ENCODE measurements around the gene YTHDC1. TPM values are rescaled to one million over a fixed set of nuclear protein-coding genes. Genes with fewer than 3 reads are reported as not detected.

YTHDC1 gene
- total and polyA plus RNA-seq, 2 of the 4 experiments (the other 2 are of a cell fraction) = 31.9 to 32.7 TPM

DNA sequence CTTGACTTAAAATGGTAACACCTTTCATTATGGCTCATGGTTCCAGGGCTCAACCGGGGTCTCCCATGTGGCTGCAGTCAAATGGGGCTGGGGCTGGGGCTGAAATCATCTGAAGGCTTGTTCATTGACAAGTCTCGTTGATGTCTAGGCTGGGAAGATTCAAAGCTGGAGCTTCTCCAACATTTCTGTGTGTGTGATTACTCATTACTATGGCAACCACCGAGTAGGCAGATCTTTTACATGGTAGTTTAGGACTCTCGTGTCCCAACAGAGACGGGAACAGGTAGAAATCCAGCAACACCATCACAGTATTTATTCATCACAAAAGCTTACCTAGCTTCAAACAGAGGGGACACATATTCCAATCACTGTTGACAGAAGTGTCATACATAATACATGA is 7.8 kb downstream of the YTHDC1 start:
- ATAC-seq (ENCODE audit: low read depth) (peak; percentile 36), DNase-seq (peak; percentile 73)
- Histone ChIP-seq H3K56ac (ENCODE audit: extremely low read depth, insufficient read depth, low read length) (no peak overlapping the region), H4K8ac (ENCODE audit: low read depth in 2 of 2, low read length in 2 of 2) (no peak overlapping the region), H2BK120ac (ENCODE audit: low read depth, low read length) (no peak overlapping the region), H3K14ac (replicated peaks; ENCODE audit: low read depth, low read length) (no peak overlapping the region), H3K4me3 (ENCODE audit: insufficient read depth, low read depth, low read length) (no peak overlapping the region), H3K18ac (ENCODE audit: low read depth, low read length) (no peak overlapping the region), H3K27me3 (ENCODE audit: control insufficient read depth, insufficient read depth, low read length) (no peaks in the 10 kb centered on the region), H2AK9ac (replicated peaks; ENCODE audit: low read depth, low read length, poor library complexity) (no peak overlapping the region), H2BK15ac (ENCODE audit: low read depth, low read length) (no peak overlapping the region), H3K4ac (ENCODE audit: low read depth, low read length) (no peak overlapping the region), H3K4me2 (ENCODE audit: low read depth, low read length) (peak overlapping the region; percentile 55; the same call in 1 of the 2 replicates), H3K27ac (ENCODE audit: insufficient read depth, low read length) (no peak overlapping the region), H4K5ac (ENCODE audit: low read depth, low read length) (no peak overlapping the region), H3K9me3 (ENCODE audit: control insufficient read depth, insufficient read depth, low read length) (no peaks in the 10 kb centered on the region), H2AK5ac (ENCODE audit: low read depth, low read length) (no peak overlapping the region), H2BK5ac (ENCODE audit: low read depth, low read length, poor library complexity, severe bottlenecking) (no peak overlapping the region), H3K9me1 (ENCODE audit: insufficient read depth, low read length) (peaks cover 8% of the 10 kb centered on the region), H2BK20ac (ENCODE audit: low read depth, low read length) (no peak overlapping the region), H3K9ac (ENCODE audit: low read depth, low read length) (no peak overlapping the region), H4K91ac (ENCODE audit: insufficient read depth, low read depth, low read length) (no peak overlapping the region), H3K23ac (ENCODE audit: low read depth, low read length) (no peak overlapping the region), H3K36me3 (ENCODE audit: control insufficient read depth, insufficient read depth, low read length) (peaks cover 3% of the 10 kb centered on the region), H3K4me1 (ENCODE audit: control insufficient read depth, insufficient read depth, low read length) (peaks cover 9% of the 10 kb centered on the region), H4K20me1 (ENCODE audit: insufficient read depth, low read length) (peaks cover 75% of the 10 kb centered on the region), H3K79me1 (ENCODE audit: low read depth in 1 of 2, low read length in 2 of 2) (peaks cover 2 to 36% of the 10 kb centered on the region in 2 experiments; a peak in 3 of 4 replicates), H2AFZ (replicated peaks; ENCODE audit: low read length, poor library complexity) (no peak overlapping the region)
- CTCF ChIA-PET = interaction anchor here (1.9 kb wide), 1 partner anchor 34 kb away, joined by 4 read pairs; no protein-coding TSS in a partner anchor
- TF ChIP-seq NFE2L2 (IDR thresholded peaks at IDR 0.05; ENCODE audit: low read depth, low read length) = no peak
- TF ChIP-seq MXI1 (IDR thresholded peaks at IDR 0.05; ENCODE audit: borderline replicate concordance, low read depth, low read length) = no peak
- no peak for TF ChIP-seq MAFK (IDR thresholded peaks at IDR 0.05; ENCODE audit: low read depth, low read length)
- TF ChIP-seq SMC3 (IDR thresholded peaks at IDR 0.05; ENCODE audit: low read depth, low read length) = no peak
- no peak for TF ChIP-seq CHD1 (IDR thresholded peaks at IDR 0.05; ENCODE audit: low read depth, low read length)
- no peak for TF ChIP-seq POLR2A (IDR thresholded peaks at IDR 0.05; ENCODE audit: low read depth, low read length)
- no peak for TF ChIP-seq RAD21 (IDR thresholded peaks at IDR 0.05; ENCODE audit: low read length)
- no peak for TF ChIP-seq CEBPB (IDR thresholded peaks at IDR 0.05; ENCODE audit: low read depth, low read length)
- TF ChIP-seq, protein P1, sequence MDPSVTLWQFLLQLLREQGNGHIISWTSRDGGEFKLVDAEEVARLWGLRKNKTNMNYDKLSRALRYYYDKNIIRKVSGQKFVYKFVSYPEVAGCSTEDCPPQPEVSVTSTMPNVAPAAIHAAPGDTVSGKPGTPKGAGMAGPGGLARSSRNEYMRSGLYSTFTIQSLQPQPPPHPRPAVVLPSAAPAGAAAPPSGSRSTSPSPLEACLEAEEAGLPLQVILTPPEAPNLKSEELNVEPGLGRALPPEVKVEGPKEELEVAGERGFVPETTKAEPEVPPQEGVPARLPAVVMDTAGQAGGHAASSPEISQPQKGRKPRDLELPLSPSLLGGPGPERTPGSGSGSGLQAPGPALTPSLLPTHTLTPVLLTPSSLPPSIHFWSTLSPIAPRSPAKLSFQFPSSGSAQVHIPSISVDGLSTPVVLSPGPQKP (IDR thresholded peaks at IDR 0.05; ENCODE audit: borderline replicate concordance, low read depth, low read length) = no peak
- TF ChIP-seq, protein P2, sequence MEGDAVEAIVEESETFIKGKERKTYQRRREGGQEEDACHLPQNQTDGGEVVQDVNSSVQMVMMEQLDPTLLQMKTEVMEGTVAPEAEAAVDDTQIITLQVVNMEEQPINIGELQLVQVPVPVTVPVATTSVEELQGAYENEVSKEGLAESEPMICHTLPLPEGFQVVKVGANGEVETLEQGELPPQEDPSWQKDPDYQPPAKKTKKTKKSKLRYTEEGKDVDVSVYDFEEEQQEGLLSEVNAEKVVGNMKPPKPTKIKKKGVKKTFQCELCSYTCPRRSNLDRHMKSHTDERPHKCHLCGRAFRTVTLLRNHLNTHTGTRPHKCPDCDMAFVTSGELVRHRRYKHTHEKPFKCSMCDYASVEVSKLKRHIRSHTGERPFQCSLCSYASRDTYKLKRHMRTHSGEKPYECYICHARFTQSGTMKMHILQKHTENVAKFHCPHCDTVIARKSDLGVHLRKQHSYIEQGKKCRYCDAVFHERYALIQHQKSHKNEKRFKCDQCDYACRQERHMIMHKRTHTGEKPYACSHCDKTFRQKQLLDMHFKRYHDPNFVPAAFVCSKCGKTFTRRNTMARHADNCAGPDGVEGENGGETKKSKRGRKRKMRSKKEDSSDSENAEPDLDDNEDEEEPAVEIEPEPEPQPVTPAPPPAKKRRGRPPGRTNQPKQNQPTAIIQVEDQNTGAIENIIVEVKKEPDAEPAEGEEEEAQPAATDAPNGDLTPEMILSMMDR (conservative IDR thresholded peaks at IDR 0.05; ENCODE audit: low read depth, low read length) = no peak
- TF ChIP-seq, protein P3, sequence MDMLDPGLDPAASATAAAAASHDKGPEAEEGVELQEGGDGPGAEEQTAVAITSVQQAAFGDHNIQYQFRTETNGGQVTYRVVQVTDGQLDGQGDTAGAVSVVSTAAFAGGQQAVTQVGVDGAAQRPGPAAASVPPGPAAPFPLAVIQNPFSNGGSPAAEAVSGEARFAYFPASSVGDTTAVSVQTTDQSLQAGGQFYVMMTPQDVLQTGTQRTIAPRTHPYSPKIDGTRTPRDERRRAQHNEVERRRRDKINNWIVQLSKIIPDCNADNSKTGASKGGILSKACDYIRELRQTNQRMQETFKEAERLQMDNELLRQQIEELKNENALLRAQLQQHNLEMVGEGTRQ (IDR thresholded peaks at IDR 0.05; ENCODE audit: low read depth, low read length) = no peak
- no peak for TF ChIP-seq MAZ (IDR thresholded peaks at IDR 0.05; ENCODE audit: borderline replicate concordance, low read depth, low read length)
- TF ChIP-seq RFX5 (IDR thresholded peaks at IDR 0.05; ENCODE audit: low read depth, low read length) = no peak
- no peak for TF ChIP-seq BHLHE40 (IDR thresholded peaks at IDR 0.05; ENCODE audit: low read depth, low read length)
- no peak for TF ChIP-seq RCOR1 (IDR thresholded peaks at IDR 0.05; ENCODE audit: insufficient replicate concordance, low read length)
- no peak for TF ChIP-seq FOS (IDR thresholded peaks at IDR 0.05; ENCODE audit: low read depth, low read length)
- in situ Hi-C loops (cut with MboI; ENCODE audit: low sequenced_read_pairs) = no loop called here
- intact Hi-C loops (cut with micrococcal nuclease) = no loop called here
- dilution Hi-C loops (cut with HindIII; ENCODE audit: low sequenced_read_pairs, unreplicated experiment) = no loop called here
- BruUV-seq (replicated peaks) = no TSS peak
- WGBS, 2 experiments (ENCODE audit: extremely low coverage in 2 of 2, insufficient read length in 1 of 2) = no CpG with 5 or more reads among the region's 5 CpGs
- POLR2A ChIA-PET (ENCODE audit: unreplicated experiment) = no interaction called here

Measured in IMR-90 (cell line).